ENCODE results near the gene USP9X.

DNA sequence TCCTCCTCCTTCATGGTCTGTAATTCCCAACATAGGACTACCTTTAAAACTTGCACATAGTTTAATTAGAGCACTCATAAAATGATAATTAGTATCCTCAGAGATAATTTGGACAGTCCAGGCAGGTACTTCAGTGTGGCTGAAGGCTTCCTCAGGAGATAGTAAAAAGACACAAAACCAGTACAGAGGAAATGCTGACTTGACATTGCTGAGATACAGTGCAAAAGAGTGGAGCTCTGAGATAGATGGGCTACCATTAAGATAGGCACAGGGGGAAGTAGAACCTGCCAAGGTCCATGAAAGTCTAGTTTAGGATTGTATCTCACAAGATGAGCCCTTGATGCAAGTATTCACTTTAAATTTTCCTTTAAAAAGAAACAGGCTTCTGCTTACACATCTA is 91.0 kb downstream of the USP9X start:
- TF ChIP-seq CTCF (conservative IDR thresholded peaks at IDR 0.05) (no peak), ZFX (IDR thresholded peaks at IDR 0.05) (no peak)
